Endothelial cell of umbilical vein (primary cell): ENCODE data around the gene GABARAPL1. TPM values are rescaled to one million over a fixed set of nuclear protein-coding genes. Genes with fewer than 3 reads are reported as not detected.

Experiments used
- BruUV-seq: library from RNA; stranded (reverse); fragments of 400-500 nt; replicated peaks from 2 replicates; lab custom pipeline; 2021; lab: Mats Ljungman, UMichigan
- CTCF ChIA-PET: fragments of 300-600, 350-600 bp; sonication (Branson Sonifier 250); formaldehyde crosslinking; loops from one replicate; lab custom pipeline; 2021; ENCODE audit warnings: antibody characterized with exemption, inconsistent platforms; lab: Charles Lee
- POLR2A ChIA-PET: fragments of 300-600, 350-600 bp; sonication (Branson Sonifier 250); formaldehyde crosslinking; loops from one replicate; lab custom pipeline; 2021; ENCODE audit warnings: antibody characterized with exemption, inconsistent platforms; lab: Charles Lee
- DNase-seq: peaks from one replicate; pipeline ENCODE4 v3.0.0-alpha.2; 2011; ENCODE audit warnings: low read depth, low spot score
- FAIRE-seq: peaks from 2 replicates; lab custom pipeline; 2011; peaks lifted over from hg19 to GRCh38; lab: Jason Lieb, UNC
- H2AFZ ChIP-seq: 2 replicates; pipeline ENCODE4 v1.6.0; 2012; ENCODE audit warnings: low read depth, low read length, control low read depth, inconsistent platforms
- H3K27ac ChIP-seq: 2 replicates; pipeline ENCODE4 v1.5.1; 2011; ENCODE audit warnings: low read depth, mild to moderate bottlenecking, control low read depth, low read length, moderate library complexity; ENCODE audit not compliant: insufficient read depth
- H3K27me3 ChIP-seq, 2 experiments: 2 replicates each; pipeline versions ENCODE4 v1.6.0 to v1.6.1; 2011; ENCODE audit warnings: low read length in 2 of 2, mixed read lengths in 1 of 2; ENCODE audit not compliant: control insufficient read depth in 2 of 2, insufficient read depth in 2 of 2
- H3K36me3 ChIP-seq, 2 experiments: 2 replicates in 1 of 2; 3 replicates in 1 of 2; pipeline ENCODE4 v1.5.1; 2011; ENCODE audit warnings: low read length in 2 of 2, mild to moderate bottlenecking in 1 of 2, moderate library complexity in 1 of 2; ENCODE audit not compliant: control insufficient read depth in 2 of 2, insufficient read depth in 2 of 2; ENCODE audit errors: extremely low read depth in 1 of 2
- H3K4me1 ChIP-seq: 3 replicates; pipeline ENCODE4 v1.5.1; 2011; ENCODE audit warnings: mild to moderate bottlenecking, low read length; ENCODE audit not compliant: control insufficient read depth, insufficient read depth; ENCODE audit errors: extremely low read depth
- H3K4me2 ChIP-seq: 2 replicates; pipeline ENCODE4 v1.6.1; 2011; ENCODE audit warnings: low read length, control low read depth, mixed read lengths; ENCODE audit not compliant: insufficient read depth
- H3K4me3 ChIP-seq, 3 experiments: fragments of 200-600 bp in 1 of 3; sonication (generic), shearing (Covaris generic) in 1 of 3; replicated peaks in 1 of 3; 2 replicates each; pipeline ENCODE4 v1.5.1; 2011 to 2016; ENCODE audit warnings: control low read depth in 3 of 3, low read length in 3 of 3, mild to moderate bottlenecking in 2 of 3, inconsistent platforms in 1 of 3, low read depth in 1 of 3, moderate library complexity in 1 of 3; ENCODE audit not compliant: insufficient read depth in 1 of 3
- H3K79me2 ChIP-seq: 2 replicates; pipeline ENCODE4 v1.6.0; 2012; ENCODE audit warnings: low read length, inconsistent platforms; ENCODE audit not compliant: control insufficient read depth, insufficient read depth
- H3K9ac ChIP-seq: replicated peaks from 2 replicates; pipeline ENCODE3; 2011; ENCODE audit warnings: low read length, control low read depth; ENCODE audit not compliant: insufficient read depth; ENCODE audit errors: extremely low read depth
- H3K9me1 ChIP-seq: replicated peaks from 3 replicates; pipeline ENCODE4 v1.6.0; 2011; ENCODE audit warnings: mild to moderate bottlenecking, low read length; ENCODE audit not compliant: control insufficient read depth, insufficient read depth; ENCODE audit errors: extremely low read depth
- H3K9me3 ChIP-seq: replicated peaks from 2 replicates; pipeline ENCODE4 v1.5.1; 2012; ENCODE audit warnings: low read length, inconsistent platforms; ENCODE audit not compliant: control insufficient read depth, insufficient read depth
- H4K20me1 ChIP-seq: replicated peaks from 2 replicates; pipeline ENCODE3; 2011; ENCODE audit warnings: mild to moderate bottlenecking, low read length; ENCODE audit not compliant: control insufficient read depth, insufficient read depth; ENCODE audit errors: extremely low read depth
- CTCF ChIP-seq, 2 donors: IDR thresholded peaks; 1 replicate in 1 of 2; 2 replicates in 1 of 2; pipeline ENCODE4 v1.5.1; 2011; ENCODE audit warnings: low read length in 2 of 2, mild to moderate bottlenecking in 2 of 2, moderate library complexity in 2 of 2, control low read depth in 1 of 2, inconsistent platforms in 1 of 2, low read depth in 1 of 2; ENCODE audit not compliant: insufficient read depth in 1 of 2; ENCODE audit errors: extremely low read depth in 1 of 2
- EZH2 ChIP-seq: IDR thresholded peaks from 2 replicates; pipeline ENCODE4 v1.6.1; 2012; ENCODE audit warnings: borderline replicate concordance, low read depth, mild to moderate bottlenecking, moderate library complexity, low read length, inconsistent platforms; ENCODE audit not compliant: severe bottlenecking
- FOS ChIP-seq: IDR thresholded peaks from 2 replicates; pipeline ENCODE4 v1.6.1; 2011; ENCODE audit warnings: mild to moderate bottlenecking, low read length, moderate library complexity, borderline replicate concordance; ENCODE audit not compliant: insufficient read depth
- GATA2 ChIP-seq: IDR thresholded peaks from 2 replicates; pipeline ENCODE4 v1.7.0; 2011; ENCODE audit warnings: low read depth, mild to moderate bottlenecking, moderate library complexity, mixed read lengths, low read length; ENCODE audit not compliant: insufficient read length, insufficient read depth
- JUN ChIP-seq: IDR thresholded peaks from 2 replicates; pipeline ENCODE4 v1.6.1; 2011; ENCODE audit warnings: borderline replicate concordance, low read depth; ENCODE audit not compliant: insufficient read length, insufficient read depth
- MAX ChIP-seq: IDR thresholded peaks from 2 replicates; pipeline ENCODE4 v1.6.1; 2011; ENCODE audit not compliant: insufficient read depth, insufficient read length
- MYC ChIP-seq: IDR thresholded peaks from one replicate; pipeline ENCODE4 v1.6.1; 2011; ENCODE audit warnings: mild to moderate bottlenecking, low read depth, low read length
- POLR2A ChIP-seq: IDR thresholded peaks from 2 replicates; pipeline ENCODE4 v1.6.1; 2012; ENCODE audit warnings: low read depth, mild to moderate bottlenecking, control low read depth, low read length
- POLR2AphosphoS5 ChIP-seq: IDR thresholded peaks from 2 replicates; pipeline ENCODE4 v1.6.1; 2012; ENCODE audit warnings: low read depth, mild to moderate bottlenecking, control low read depth, low read length, moderate library complexity; ENCODE audit not compliant: insufficient read depth
- dilution Hi-C: fragments of 300-500 bp; cut with MboI; formaldehyde crosslinking; loops from one replicate; pipeline ENCODE4 v1.15.0; 2019; ENCODE audit warnings: low sequenced_read_pairs; ENCODE audit not compliant: extremely low pct_ligation_motif_present
- intact Hi-C: fragments of 100-400 bp; cut with micrococcal nuclease; formaldehyde crosslinking; loops from one replicate; pipeline ENCODE4 v1.10.0; 2022
- polyA plus RNA-seq, 4 experiments: library from polyadenylated mRNA; depleted of rRNA in 3 of 4; stranded (reverse) in 3 of 4; unstranded in 1 of 4; fragments of >200 nt; gene quantifications; 2 replicates each; pipeline versions ENCODE4 v1.2.1 to v1.2.3, GENCODE V29; 2011 to 2012; ENCODE audit warnings: missing spikeins in 1 of 4
- total RNA-seq: library from RNA; stranded (reverse); gene quantifications from 2 replicates; pipeline ENCODE4 v1.2.3, GENCODE V29; 2021

Gene GABARAPL1
- total and polyA plus RNA-seq, 2 donors (not counting 3 experiments of a cell fraction or from before 2014, with no cell fraction given): 59.4 to 65.6 TPM

GRCh38 chr12:10236720-10237119 is 24.0 kb downstream of the GABARAPL1 start:
- Histone ChIP-seq H3K36me3 (peaks cover 0 to 2% of the 10 kb centered on the region in 2 experiments), H3K9me3 (no peaks in the 10 kb centered on the region), H2AFZ (no peak overlapping the region), H4K20me1 (no peaks in the 10 kb centered on the region), H3K9ac (no peak overlapping the region), H3K4me2 (no peak overlapping the region), H3K4me3 (no peak overlapping the region), H3K27me3 (no peaks in the 10 kb centered on the region), H3K79me2 (no peaks in the 10 kb centered on the region), H3K27ac (no peak overlapping the region), H3K9me1 (no peaks in the 10 kb centered on the region), H3K4me1 (no peaks in the 10 kb centered on the region)
- intact Hi-C loops: loop anchor here (10.0 kb wide), 1 partner anchor 1248 kb away; no protein-coding TSS in a partner anchor
- no peak for FAIRE-seq
- POLR2A ChIA-PET: no interaction called here
- no TSS peak for BruUV-seq
- TF ChIP-seq EZH2: no peak
- TF ChIP-seq MAX: no peak
- no peak for TF ChIP-seq CTCF (IDR thresholded peaks at IDR 0.05; ENCODE audit: extremely low read depth in 1 of 2, insufficient read depth in 1 of 2, low read depth in 1 of 2, low read length in 2 of 2)
- no peak for TF ChIP-seq MYC
- dilution Hi-C loops: no loop called here
- no peak for DNase-seq
- CTCF ChIA-PET: interaction anchor here (0.8 to 3.3 kb wide), 13 partner anchors 45 to 962 kb away, joined by 3 to 45 read pairs (median 4); partner anchors contain the start of gene YBX3

GRCh38 chr12:10238526-10238925 is 25.8 kb downstream of the GABARAPL1 start:
- Histone ChIP-seq H2AFZ (no peak overlapping the region), H3K27me3 (no peaks in the 10 kb centered on the region), H3K9me1 (no peaks in the 10 kb centered on the region), H3K27ac (no peak overlapping the region), H4K20me1 (no peaks in the 10 kb centered on the region), H3K4me2 (no peak overlapping the region), H3K79me2 (no peaks in the 10 kb centered on the region), H3K4me3 (no peak overlapping the region), H3K4me1 (no peaks in the 10 kb centered on the region), H3K36me3 (peaks cover 0 to 2% of the 10 kb centered on the region in 2 experiments), H3K9me3 (no peaks in the 10 kb centered on the region), H3K9ac (no peak overlapping the region)
- no TSS peak for BruUV-seq
- intact Hi-C loops (loop anchor here (10.0 kb wide), 1 partner anchor 1246 kb away; no protein-coding TSS in a partner anchor), dilution Hi-C loops (no loop called here)
- no peak for FAIRE-seq
- ChIA-PET CTCF (interaction anchor here (1.4 kb wide), 1 partner anchor 512 kb away, joined by 4 read pairs; no protein-coding TSS in a partner anchor), POLR2A (no interaction called here)
- no peak for TF ChIP-seq POLR2A
- TF ChIP-seq EZH2: no peak
- TF ChIP-seq MYC: no peak
- TF ChIP-seq POLR2AphosphoS5: no peak
- TF ChIP-seq FOS: no peak
- TF ChIP-seq MAX: no peak
- no peak for TF ChIP-seq JUN
- no peak for TF ChIP-seq CTCF (IDR thresholded peaks at IDR 0.05; ENCODE audit: extremely low read depth in 1 of 2, insufficient read depth in 1 of 2, low read depth in 1 of 2, low read length in 2 of 2)
- no peak for TF ChIP-seq GATA2
- DNase-seq: no peak
